Measurements from ENCODE around the gene CCDC18.
"Not testable (repeated sequence)": the region's sequence is repeated elsewhere in the genome, so short reads cannot be mapped to it uniquely, and the experiment has no call there.

CCDC18 gene

DNA sequence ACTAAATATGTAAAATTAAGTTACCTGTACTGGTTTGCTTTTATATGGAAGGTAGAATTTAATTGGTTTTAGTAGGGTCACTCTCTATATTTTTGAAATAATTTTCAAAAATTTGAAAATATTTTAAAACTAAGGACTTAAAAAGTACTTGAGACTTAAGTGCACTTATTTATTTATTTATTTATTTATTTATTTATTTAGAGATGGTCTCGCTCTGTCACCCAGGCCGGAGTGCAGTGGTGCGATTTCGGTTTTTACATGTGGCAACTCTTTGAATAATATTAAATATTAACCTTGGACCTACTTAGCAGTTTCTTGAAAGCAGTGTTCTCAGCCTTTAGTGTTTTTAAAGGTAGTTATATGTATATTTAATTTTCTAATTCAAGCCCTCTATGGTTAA lies 36.8 kb upstream of the CCDC18 start:
- Histone ChIP-seq H3K9ac (ENCODE audit: insufficient read length) (no peak overlapping the region), H3K4me3 (no peak overlapping the region), H3K9me3 (ENCODE audit: low read depth, low read length) (no peaks in the 10 kb centered on the region), H3K36me3 (ENCODE audit: insufficient read depth, low read length) (peaks cover 40% of the 10 kb centered on the region), H3K27ac (no peak overlapping the region)
- DNase-seq (ENCODE audit: low read depth, low spot score) = no peak
- TF ChIP-seq EZH2 (IDR thresholded peaks at IDR 0.05) (no peak), FOXP2 (optimal IDR thresholded peaks at IDR 0.05; ENCODE audit: control extremely low read depth, extremely low read length, insufficient read depth) (no peak), POLR2AphosphoS5 (IDR thresholded peaks at IDR 0.05; ENCODE audit: borderline replicate concordance, low read depth, low read length) (no peak)

DNA sequence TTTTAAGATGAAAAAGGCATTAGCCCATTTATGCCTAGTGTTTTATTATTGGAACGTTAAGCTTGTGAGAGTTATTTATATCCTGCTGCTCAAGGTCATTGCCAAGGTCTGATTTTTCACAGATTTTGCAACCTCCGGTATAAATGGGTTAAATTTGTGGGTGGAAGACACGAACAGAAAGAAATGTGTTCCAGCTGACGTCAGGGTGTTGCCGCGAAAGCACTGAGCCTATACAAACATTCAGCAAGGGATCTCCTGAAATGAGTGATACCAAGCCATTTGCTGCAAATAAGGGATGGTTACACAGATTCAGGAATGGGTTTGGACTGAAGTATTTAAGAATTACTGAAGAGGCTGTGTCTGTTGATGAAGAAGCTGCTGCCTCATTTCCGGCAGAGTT lies 32.5 kb upstream of the CCDC18 start:
- H3K36me3 ChIP-seq (ENCODE audit: insufficient read depth, low read length) = peaks cover 20% of the 10 kb centered on the region
- TF ChIP-seq EZH2 (IDR thresholded peaks at IDR 0.05) = no peak

DNA sequence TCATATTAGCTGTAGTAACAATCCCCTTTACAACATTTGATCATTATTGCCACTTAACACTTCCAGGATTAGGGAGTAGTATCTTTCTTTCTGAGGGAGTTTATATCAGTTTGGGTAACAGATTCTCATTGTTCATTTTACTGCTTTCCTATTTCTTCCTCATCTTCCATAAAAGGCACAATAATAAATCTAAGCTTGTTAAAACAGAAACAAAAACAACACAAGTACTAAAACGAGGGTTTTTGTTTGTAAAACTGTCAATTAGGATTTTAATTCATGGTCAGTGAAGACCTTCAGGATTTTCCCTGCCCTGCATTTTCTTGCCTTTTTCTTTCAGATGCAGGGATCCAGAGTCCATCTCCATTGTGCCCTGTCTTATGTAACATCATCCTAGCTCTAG lies 29.8 kb upstream of the CCDC18 start:
- no peak overlapping the region for H3K4me3 ChIP-seq
- no peaks in the 10 kb centered on the region for H3K9me3 ChIP-seq (ENCODE audit: low read depth, low read length)
- TF ChIP-seq EZH2 (IDR thresholded peaks at IDR 0.05) (no peak), POLR2AphosphoS5 (IDR thresholded peaks at IDR 0.05; ENCODE audit: borderline replicate concordance, low read depth, low read length) (no peak), FOXP2 (optimal IDR thresholded peaks at IDR 0.05; ENCODE audit: control extremely low read depth, extremely low read length, insufficient read depth) (no peak)
- no peak for DNase-seq (ENCODE audit: low read depth, low spot score)
- no peak overlapping the region for H3K9ac ChIP-seq (ENCODE audit: insufficient read length)
- H3K36me3 ChIP-seq (ENCODE audit: insufficient read depth, low read length) = peaks cover 32% of the 10 kb centered on the region
- no peak overlapping the region for H3K27ac ChIP-seq

More for the DNA sequence above, 32.5 kb upstream of the CCDC18 start:
- Histone ChIP-seq H3K27ac (peak overlapping the region; percentile 28; the same call in 1 of the 2 replicates), H3K9ac (ENCODE audit: insufficient read length) (no peak overlapping the region), H3K4me3 (no peak overlapping the region), H3K9me3 (ENCODE audit: low read depth, low read length) (no peaks in the 10 kb centered on the region)
- no peak for DNase-seq (ENCODE audit: low read depth, low spot score)

DNA sequence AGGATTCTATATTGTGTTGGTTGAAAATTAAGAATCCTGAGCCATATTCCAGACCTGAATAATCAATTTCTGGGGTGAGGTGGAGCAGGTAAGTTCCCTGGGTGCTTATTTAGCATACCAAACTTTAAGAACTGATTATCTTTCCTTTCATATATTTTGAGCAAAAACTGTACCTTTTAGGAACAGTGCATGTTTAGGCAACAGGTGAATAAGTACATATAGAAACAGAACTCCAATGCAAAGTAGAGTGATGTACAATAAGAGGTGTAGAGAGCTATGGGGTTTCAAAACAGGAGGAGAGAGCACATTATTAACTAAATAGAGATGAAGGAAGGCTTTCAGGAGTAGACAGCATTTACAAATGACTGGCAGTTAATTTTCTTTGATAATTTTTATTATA lies 29.1 kb upstream of the CCDC18 start:
- no peak overlapping the region for H3K27ac ChIP-seq
- no peak overlapping the region for H3K4me3 ChIP-seq
- TF ChIP-seq FOXP2 (optimal IDR thresholded peaks at IDR 0.05; ENCODE audit: control extremely low read depth, extremely low read length, insufficient read depth) (no peak), POLR2AphosphoS5 (IDR thresholded peaks at IDR 0.05; ENCODE audit: borderline replicate concordance, low read depth, low read length) (no peak), EZH2 (IDR thresholded peaks at IDR 0.05) (no peak)
- H3K9me3 ChIP-seq (ENCODE audit: low read depth, low read length) = no peaks in the 10 kb centered on the region
- no peak overlapping the region for H3K9ac ChIP-seq (ENCODE audit: insufficient read length)
- peaks cover 33% of the 10 kb centered on the region for H3K36me3 ChIP-seq (ENCODE audit: insufficient read depth, low read length)
- DNase-seq (ENCODE audit: low read depth, low spot score) = no peak

DNA sequence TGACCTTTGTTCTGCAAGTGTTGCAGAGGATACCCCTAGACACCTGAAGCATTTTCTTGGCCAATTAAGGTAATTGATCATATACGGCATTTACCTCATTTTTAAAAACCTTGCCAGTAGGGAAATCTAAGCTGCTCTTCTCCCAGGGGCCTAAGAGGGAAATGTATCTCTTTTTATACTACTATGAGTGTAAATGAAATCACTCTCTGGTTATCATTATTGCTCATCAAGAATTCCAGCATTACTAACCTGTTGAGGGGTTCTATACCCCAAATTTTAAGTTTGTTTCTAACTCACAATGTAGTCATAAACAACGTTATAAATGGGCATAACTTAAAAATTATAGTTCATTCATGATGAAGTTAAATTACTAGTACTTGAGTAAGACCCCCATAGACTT lies 27.7 kb upstream of the CCDC18 start:
- Histone ChIP-seq H3K27ac (no peak overlapping the region), H3K9me3 (ENCODE audit: low read depth, low read length) (no peaks in the 10 kb centered on the region), H3K4me3 (no peak overlapping the region), H3K36me3 (ENCODE audit: insufficient read depth, low read length) (peaks cover 38% of the 10 kb centered on the region), H3K9ac (ENCODE audit: insufficient read length) (no peak overlapping the region)
- DNase-seq (ENCODE audit: low read depth, low spot score) = no peak
- TF ChIP-seq FOXP2 (optimal IDR thresholded peaks at IDR 0.05; ENCODE audit: control extremely low read depth, extremely low read length, insufficient read depth) = no peak
- no peak for TF ChIP-seq EZH2 (IDR thresholded peaks at IDR 0.05)
- TF ChIP-seq POLR2AphosphoS5 (IDR thresholded peaks at IDR 0.05; ENCODE audit: borderline replicate concordance, low read depth, low read length) = no peak

DNA sequence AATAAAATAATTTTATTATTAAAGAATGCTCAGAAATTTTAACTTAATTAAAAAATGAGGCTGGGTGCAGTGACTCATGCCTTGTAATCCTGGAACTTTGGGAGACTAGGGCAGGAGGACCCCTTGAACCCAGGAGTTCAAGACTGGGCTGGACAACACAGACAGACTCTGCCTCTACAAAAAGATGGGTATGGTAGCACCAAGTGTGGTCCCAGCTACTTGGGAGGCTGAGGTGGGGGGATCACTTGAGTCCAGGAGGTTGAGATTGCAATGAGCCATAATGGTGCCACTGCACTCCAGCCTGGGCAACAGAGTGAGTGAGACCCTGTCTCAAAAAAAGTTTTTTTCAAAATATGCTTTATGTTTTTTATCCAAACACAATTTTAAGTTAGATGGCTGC lies 25.6 kb upstream of the CCDC18 start:
- TF ChIP-seq POLR2AphosphoS5 (IDR thresholded peaks at IDR 0.05; ENCODE audit: borderline replicate concordance, low read depth, low read length) (no peak), FOXP2 (optimal IDR thresholded peaks at IDR 0.05; ENCODE audit: control extremely low read depth, extremely low read length, insufficient read depth) (no peak), EZH2 (IDR thresholded peaks at IDR 0.05) (no peak)
- Histone ChIP-seq H3K36me3 (ENCODE audit: insufficient read depth, low read length) (peaks cover 36% of the 10 kb centered on the region), H3K9me3 (ENCODE audit: low read depth, low read length) (no peaks in the 10 kb centered on the region), H3K9ac (ENCODE audit: insufficient read length) (no peak overlapping the region), H3K4me3 (no peak overlapping the region), H3K27ac (no peak overlapping the region)
- DNase-seq (ENCODE audit: low read depth, low spot score) = no peak

DNA sequence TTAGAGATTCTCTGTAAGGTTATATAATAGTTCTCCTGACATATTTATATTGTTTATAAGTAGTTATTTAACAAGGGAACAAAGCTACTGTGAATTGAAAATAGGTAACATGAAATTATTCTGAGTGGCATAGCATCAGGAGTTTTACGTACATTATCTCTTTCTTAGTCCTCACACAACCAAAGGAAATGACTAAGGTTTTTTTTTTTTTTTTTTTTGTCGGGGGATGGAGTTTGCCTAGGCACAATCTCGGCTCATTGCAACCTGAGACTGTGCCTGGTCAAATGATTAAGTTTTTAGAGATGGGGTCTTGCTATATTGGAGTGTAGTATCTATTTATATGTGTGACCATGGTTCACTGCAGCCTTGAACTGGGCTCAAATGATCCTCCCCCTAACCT lies 25.2 kb upstream of the CCDC18 start:
- Histone ChIP-seq H3K27ac (no peak overlapping the region), H3K4me3 (no peak overlapping the region), H3K9ac (ENCODE audit: insufficient read length) (no peak overlapping the region), H3K9me3 (ENCODE audit: low read depth, low read length) (no peaks in the 10 kb centered on the region), H3K36me3 (ENCODE audit: insufficient read depth, low read length) (peaks cover 36% of the 10 kb centered on the region)
- no peak for TF ChIP-seq EZH2 (IDR thresholded peaks at IDR 0.05)
- TF ChIP-seq FOXP2 (optimal IDR thresholded peaks at IDR 0.05; ENCODE audit: control extremely low read depth, extremely low read length, insufficient read depth) = no peak
- TF ChIP-seq POLR2AphosphoS5 (IDR thresholded peaks at IDR 0.05; ENCODE audit: borderline replicate concordance, low read depth, low read length) = no peak
- no peak for DNase-seq (ENCODE audit: low read depth, low spot score)

DNA sequence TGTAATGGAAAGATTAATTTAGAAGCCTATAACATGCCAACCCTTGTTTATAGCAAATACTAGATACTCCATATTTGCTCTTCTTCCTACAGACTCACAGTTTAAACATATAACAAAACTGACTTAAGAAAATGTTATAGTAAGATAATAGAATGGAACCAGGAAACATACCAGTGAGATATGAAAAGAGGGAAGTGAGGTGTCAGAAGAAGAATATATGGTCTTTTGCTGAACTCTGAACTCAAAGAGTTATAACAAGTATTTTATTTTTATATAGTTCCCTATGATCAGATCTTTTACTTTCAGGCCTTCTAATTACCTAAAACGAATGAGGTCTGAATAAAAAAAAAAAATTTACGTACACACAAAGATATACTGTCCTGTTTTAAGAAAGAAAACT lies 21.2 kb upstream of the CCDC18 start:
- H3K27ac ChIP-seq = no peak overlapping the region
- peaks cover 24% of the 10 kb centered on the region for H3K36me3 ChIP-seq (ENCODE audit: insufficient read depth, low read length)
- TF ChIP-seq FOXP2 (optimal IDR thresholded peaks at IDR 0.05; ENCODE audit: control extremely low read depth, extremely low read length, insufficient read depth) (no peak), EZH2 (IDR thresholded peaks at IDR 0.05) (no peak), POLR2AphosphoS5 (IDR thresholded peaks at IDR 0.05; ENCODE audit: borderline replicate concordance, low read depth, low read length) (no peak)
- H3K9ac ChIP-seq (ENCODE audit: insufficient read length) = no peak overlapping the region
- DNase-seq (ENCODE audit: low read depth, low spot score) = no peak
- no peaks in the 10 kb centered on the region for H3K9me3 ChIP-seq (ENCODE audit: low read depth, low read length)
- no peak overlapping the region for H3K4me3 ChIP-seq

DNA sequence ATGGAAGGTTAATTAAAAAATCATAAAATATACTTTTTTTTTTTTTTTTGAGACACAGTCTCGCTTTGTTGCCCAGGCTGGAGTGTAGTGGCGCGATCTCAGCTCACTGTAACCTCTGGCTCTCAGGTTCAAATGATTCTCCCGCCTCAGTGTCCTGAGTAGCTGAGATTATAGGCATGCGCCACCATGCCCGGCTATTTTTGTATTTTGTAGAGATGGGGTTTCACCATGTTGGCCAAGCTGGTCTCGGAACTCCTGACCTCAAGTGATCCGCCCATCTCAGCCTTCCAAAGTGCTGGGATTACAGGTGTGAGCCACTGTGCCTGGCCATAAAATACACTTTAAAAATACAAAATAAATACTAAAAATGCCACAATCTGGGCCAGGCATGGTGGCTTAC lies 17.2 kb upstream of the CCDC18 start:
- not testable (repeated sequence) for H3K36me3 ChIP-seq (ENCODE audit: insufficient read depth, low read length)

More for the DNA sequence above, 17.2 kb upstream of the CCDC18 start:
- DNase-seq (ENCODE audit: low read depth, low spot score); H3K27ac ChIP-seq; H3K9ac ChIP-seq (ENCODE audit: insufficient read length); H3K9me3 ChIP-seq (ENCODE audit: low read depth, low read length); H3K4me3 ChIP-seq: not testable (repeated sequence)

Measured in SK-N-MC (cell line).